Caco-2 (cell line): ENCODE results near the gene RHBDF2. TPM values are rescaled to one million over a fixed set of nuclear protein-coding genes. Genes with fewer than 3 reads are reported as not detected.

ENCODE experiments used
- BruUV-seq: library from RNA; stranded (reverse); fragments of 400-500 nt; replicated peaks from 2 replicates; lab custom pipeline; 2021; lab: Mats Ljungman, UMichigan
- CTCF ChIA-PET: fragments of 300-600 bp; sonication (Branson Sonifier 250); formaldehyde crosslinking; loops from one replicate; lab custom pipeline; 2022; ENCODE audit warnings: antibody characterized with exemption; lab: Charles Lee
- POLR2A ChIA-PET: fragments of 300-600 bp; sonication (Branson Sonifier 250); formaldehyde crosslinking; loops from one replicate; lab custom pipeline; 2022; ENCODE audit warnings: antibody characterized with exemption; lab: Charles Lee
- DNase-seq, 2 experiments: peaks; one replicate each; pipeline versions ENCODE4 v3.0.0 to v3.0.0-alpha.2; 2020 to 2022
- H3K27me3 ChIP-seq: replicated peaks from 2 replicates; pipeline ENCODE4 v1.6.0; 2011; ENCODE audit warnings: low read length; ENCODE audit not compliant: control insufficient read depth, insufficient read depth
- H3K36me3 ChIP-seq: 2 replicates; pipeline ENCODE4 v1.5.1; 2011; ENCODE audit warnings: low read length; ENCODE audit not compliant: control insufficient read depth, insufficient read depth
- H3K4me1 ChIP-seq: fragments of 250-450 bp; sonication (Bioruptor Pico); 2 replicates; pipeline ENCODE4 v1.5.1; 2020; ENCODE audit warnings: mild to moderate bottlenecking
- H3K4me3 ChIP-seq: 2 replicates; pipeline ENCODE4 v1.5.1; 2011; ENCODE audit warnings: low read depth, mild to moderate bottlenecking, control low read depth, low read length
- H3K9me3 ChIP-seq: fragments of 250-450 bp; sonication (Bioruptor Pico); 2 replicates; pipeline ENCODE4 v1.5.1; 2020; ENCODE audit warnings: mild to moderate bottlenecking, moderate library complexity
- H3K27ac Mint-ChIP-seq: one replicate; pipeline ENCODE4 v1.8.0; 2022; ENCODE audit warnings: mixed read lengths; ENCODE audit not compliant: unreplicated experiment
- H3K27me3 Mint-ChIP-seq: one replicate; pipeline ENCODE4 v1.8.0; 2022; ENCODE audit warnings: mixed read lengths; ENCODE audit not compliant: insufficient read depth, unreplicated experiment
- H3K36me3 Mint-ChIP-seq: one replicate; pipeline ENCODE4 v1.8.0; 2022; ENCODE audit warnings: mild to moderate bottlenecking, mixed read lengths; ENCODE audit not compliant: insufficient read depth, unreplicated experiment
- H3K4me1 Mint-ChIP-seq: one replicate; pipeline ENCODE4 v1.8.0; 2022; ENCODE audit warnings: low read depth, mixed read lengths; ENCODE audit not compliant: unreplicated experiment
- H3K4me3 Mint-ChIP-seq: one replicate; pipeline ENCODE4 v1.8.0; 2022; ENCODE audit warnings: mild to moderate bottlenecking, moderate library complexity, mixed read lengths; ENCODE audit not compliant: unreplicated experiment
- H3K9me3 Mint-ChIP-seq: one replicate; pipeline ENCODE4 v1.8.0; 2022; ENCODE audit warnings: mixed read lengths; ENCODE audit not compliant: unreplicated experiment
- intact Hi-C: fragments of 100-400 bp; cut with micrococcal nuclease; formaldehyde crosslinking; loops from one replicate; pipeline ENCODE4 v1.10.0; 2022; ENCODE audit not compliant: unreplicated experiment
- total RNA-seq: library from RNA; stranded (reverse); gene quantifications from 2 replicates; pipeline ENCODE4 v1.2.3, GENCODE V29; 2022
- TF ChIP-seq, protein P1 (sequence below), 2 experiments: fragments of 200-600 bp in 1 of 2; IDR thresholded peaks; 1 replicate in 1 of 2; 2 replicates in 1 of 2; pipeline versions ENCODE4 v1.5.1 to v1.8.0; 2011 to 2022; ENCODE audit warnings: antibody characterized with exemption in 1 of 2, control low read depth in 1 of 2, inconsistent platforms in 1 of 2, low read depth in 1 of 2, low read length in 1 of 2, mild to moderate bottlenecking in 1 of 2, moderate library complexity in 1 of 2; ENCODE audit not compliant: insufficient read depth in 1 of 2, severe bottlenecking in 1 of 2, unreplicated experiment in 1 of 2

Gene RHBDF2
- total RNA-seq, 1 experiment from 2014 or later: 33.8 TPM

GRCh38 chr17:76492123-76492988 lies 8.9 kb downstream of the RHBDF2 start:
- H3K27me3 ChIP-seq: no peaks in the 10 kb centered on the region
- H3K4me3 ChIP-seq: no peak overlapping the region
- H3K4me3 Mint-ChIP-seq: no peak overlapping the region
- H3K36me3 ChIP-seq: no peaks in the 10 kb centered on the region
- peaks cover 12% of the 10 kb centered on the region for H3K36me3 Mint-ChIP-seq
- TF ChIP-seq, protein P1, sequence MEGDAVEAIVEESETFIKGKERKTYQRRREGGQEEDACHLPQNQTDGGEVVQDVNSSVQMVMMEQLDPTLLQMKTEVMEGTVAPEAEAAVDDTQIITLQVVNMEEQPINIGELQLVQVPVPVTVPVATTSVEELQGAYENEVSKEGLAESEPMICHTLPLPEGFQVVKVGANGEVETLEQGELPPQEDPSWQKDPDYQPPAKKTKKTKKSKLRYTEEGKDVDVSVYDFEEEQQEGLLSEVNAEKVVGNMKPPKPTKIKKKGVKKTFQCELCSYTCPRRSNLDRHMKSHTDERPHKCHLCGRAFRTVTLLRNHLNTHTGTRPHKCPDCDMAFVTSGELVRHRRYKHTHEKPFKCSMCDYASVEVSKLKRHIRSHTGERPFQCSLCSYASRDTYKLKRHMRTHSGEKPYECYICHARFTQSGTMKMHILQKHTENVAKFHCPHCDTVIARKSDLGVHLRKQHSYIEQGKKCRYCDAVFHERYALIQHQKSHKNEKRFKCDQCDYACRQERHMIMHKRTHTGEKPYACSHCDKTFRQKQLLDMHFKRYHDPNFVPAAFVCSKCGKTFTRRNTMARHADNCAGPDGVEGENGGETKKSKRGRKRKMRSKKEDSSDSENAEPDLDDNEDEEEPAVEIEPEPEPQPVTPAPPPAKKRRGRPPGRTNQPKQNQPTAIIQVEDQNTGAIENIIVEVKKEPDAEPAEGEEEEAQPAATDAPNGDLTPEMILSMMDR (IDR thresholded peaks at IDR 0.05; ENCODE audit: insufficient read depth in 1 of 2, low read depth in 1 of 2, low read length in 1 of 2, severe bottlenecking in 1 of 2, unreplicated experiment in 1 of 2): no peak
- peaks cover 10% of the 10 kb centered on the region for H3K4me1 ChIP-seq
- H3K27me3 Mint-ChIP-seq: no peaks in the 10 kb centered on the region
- no peaks in the 10 kb centered on the region for H3K9me3 Mint-ChIP-seq
- CTCF ChIA-PET: interaction anchor here (1.3 to 1.5 kb wide), 3 partner anchors 16 to 25 kb away, joined by 3 to 5 read pairs (median 3); partner anchors contain the start of gene AANAT
- DNase-seq: peak in 1 of 2 experiments; percentile 62
- no peaks in the 10 kb centered on the region for H3K4me1 Mint-ChIP-seq
- H3K9me3 ChIP-seq: no peaks in the 10 kb centered on the region
- intact Hi-C loops: no loop called here
- BruUV-seq: no TSS peak
- H3K27ac Mint-ChIP-seq: no peak overlapping the region
- POLR2A ChIA-PET: no interaction called here

- ChIA-PET CTCF (interaction anchor here (0.7 to 1.3 kb wide), 2 partner anchors 24 to 93 kb away, joined by 3 read pairs; partner anchors contain the start of gene AANAT), POLR2A (no interaction called here)
- Histone ChIP-seq H3K9me3 (no peaks in the 10 kb centered on the region), H3K4me3 (no peak overlapping the region), H3K4me1 (peaks cover 10% of the 10 kb centered on the region), H3K36me3 (no peaks in the 10 kb centered on the region), H3K27me3 (no peaks in the 10 kb centered on the region)
- Mint-ChIP-seq H3K27me3 (no peaks in the 10 kb centered on the region), H3K9me3 (no peaks in the 10 kb centered on the region), H3K4me3 (no peak overlapping the region), H3K27ac (no peak overlapping the region), H3K36me3 (peaks cover 12% of the 10 kb centered on the region), H3K4me1 (no peaks in the 10 kb centered on the region)
- intact Hi-C loops: no loop called here
- BruUV-seq: no TSS peak
- no peak for DNase-seq
- TF ChIP-seq, protein P1 (IDR thresholded peaks at IDR 0.05; ENCODE audit: insufficient read depth in 1 of 2, low read depth in 1 of 2, low read length in 1 of 2, severe bottlenecking in 1 of 2, unreplicated experiment in 1 of 2): no peak
These were observed 9.7 kb downstream of the RHBDF2 start for GRCh38 chr17:76491271-76492122.

DNA sequence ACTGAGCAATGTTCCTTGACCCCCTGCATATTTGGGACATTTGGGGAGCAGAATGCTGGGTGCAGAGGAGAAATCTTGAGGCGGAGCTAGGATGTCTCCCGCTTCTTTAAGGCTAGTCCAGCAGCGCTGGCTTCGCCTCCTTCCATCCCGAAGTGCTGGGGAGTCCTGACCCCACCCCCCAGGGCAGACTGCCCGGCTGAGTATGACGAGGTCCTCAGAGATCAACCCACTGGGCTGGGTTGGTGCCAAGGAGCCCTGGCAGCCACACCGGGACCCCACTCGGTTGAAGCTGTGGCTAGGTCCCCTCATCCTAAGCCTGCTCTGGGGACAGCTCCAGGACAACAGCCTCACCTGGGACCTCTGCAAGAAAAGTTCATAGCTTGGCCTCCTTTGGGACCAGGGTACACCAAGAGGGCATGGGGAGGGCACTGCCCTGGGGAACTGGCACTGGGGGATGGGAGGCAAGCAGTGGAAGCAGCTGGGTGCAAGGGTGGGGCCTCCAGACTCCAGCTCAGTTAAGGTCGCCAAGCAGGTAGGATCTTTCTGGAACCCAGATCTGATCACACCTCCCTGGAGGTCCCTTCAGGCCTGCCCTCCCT lies 11.0 kb downstream of the RHBDF2 start:
- TF ChIP-seq, protein P1 (IDR thresholded peaks at IDR 0.05; ENCODE audit: insufficient read depth in 1 of 2, low read depth in 1 of 2, low read length in 1 of 2, severe bottlenecking in 1 of 2, unreplicated experiment in 1 of 2): no peak
- no peaks in the 10 kb centered on the region for H3K9me3 Mint-ChIP-seq
- Histone ChIP-seq H3K4me1 (peaks cover 10% of the 10 kb centered on the region), H3K4me3 (no peak overlapping the region), H3K9me3 (no peaks in the 10 kb centered on the region), H3K36me3 (no peaks in the 10 kb centered on the region), H3K27me3 (no peaks in the 10 kb centered on the region)
- H3K36me3 Mint-ChIP-seq: peaks cover 12% of the 10 kb centered on the region
- no peak overlapping the region for H3K4me3 Mint-ChIP-seq
- no TSS peak for BruUV-seq
- H3K4me1 Mint-ChIP-seq: no peaks in the 10 kb centered on the region
- no peaks in the 10 kb centered on the region for H3K27me3 Mint-ChIP-seq
- H3K27ac Mint-ChIP-seq: no peak overlapping the region
- CTCF ChIA-PET: interaction anchor here (0.6 to 1.0 kb wide), 3 partner anchors 19 to 114 kb away, joined by 3 read pairs; no protein-coding TSS in a partner anchor
- intact Hi-C loops: no loop called here
- no peak for DNase-seq
- POLR2A ChIA-PET: no interaction called here
